Adipose tissue (tissue), 3 donors: ENCODE results near the gene LDLRAP1. TPM values are rescaled to one million over a fixed set of nuclear protein-coding genes. Genes with fewer than 3 reads are reported as not detected.
A peak's percentile ranks its signal among the peaks of the same experiment; 100 is the strongest.

Experiments used
- H3K27ac ChIP-seq: one replicate; pipeline ENCODE4 v1.5.1; 2013; ENCODE audit warnings: low read depth, low read length
- WGBS, 3 donors: extraction: QIAGEN DNeasy Blood & Tissue Kit; methylation state at CpG; one replicate each; pipeline ENCODE4 v1.1.7; 2013; 5-methylcytosine and 5-hydroxymethylcytosine counted together
- polyA plus RNA-seq, 3 donors: library from polyadenylated mRNA; stranded (reverse); fragments of 200-250 nt; gene quantifications; one replicate each; pipeline ENCODE4 v1.2.3, GENCODE V29; 2013
- donor health status: healthy with polysubstance abuse.
- donor health status: Bipolar disorder and iron deficiency.
- donor health status: healthy.

LDLRAP1 gene
- polyA plus RNA-seq, 3 donors, result 11.3 to 22.8 (median 12.7) TPM

GRCh38 chr1:25556132-25556670 is 12.8 kb downstream of the LDLRAP1 start:
- no peak overlapping the region for H3K27ac ChIP-seq
- 89 to 94% (median 90%) methylated on average over 11 of the region's 11 CpGs for WGBS, 3 donors

- H3K27ac ChIP-seq, result no peak overlapping the region
- 67 to 90% (median 78%) methylated on average over 10 of the region's 10 CpGs for WGBS, 3 donors
Measured at GRCh38 chr1:25556791-25557476, 13.5 kb downstream of the LDLRAP1 start.

DNA sequence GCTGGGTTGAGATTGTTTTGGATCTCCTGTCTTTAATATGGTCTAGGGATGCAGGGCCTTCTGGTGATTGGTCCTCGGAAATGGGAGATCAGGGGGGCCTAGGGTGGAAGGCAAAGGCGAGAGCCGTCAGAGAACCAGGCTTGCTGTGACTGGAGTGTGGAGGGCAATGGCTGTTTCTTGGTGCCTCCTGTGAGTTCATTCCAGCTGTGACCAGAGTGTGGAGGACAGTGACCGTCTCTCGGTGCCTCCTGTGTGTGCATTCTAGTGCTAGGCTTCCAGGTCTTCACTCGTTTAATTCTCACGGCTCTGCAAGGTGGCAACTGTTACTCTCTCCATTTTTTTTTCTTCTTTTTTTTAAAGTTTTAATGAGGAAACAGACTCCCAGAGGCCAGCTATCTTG is 14.1 kb downstream of the LDLRAP1 start:
- 82 to 84% (median 82%) methylated on average over 7 of the region's 7 CpGs for WGBS, 3 donors
- no peak overlapping the region for H3K27ac ChIP-seq

DNA sequence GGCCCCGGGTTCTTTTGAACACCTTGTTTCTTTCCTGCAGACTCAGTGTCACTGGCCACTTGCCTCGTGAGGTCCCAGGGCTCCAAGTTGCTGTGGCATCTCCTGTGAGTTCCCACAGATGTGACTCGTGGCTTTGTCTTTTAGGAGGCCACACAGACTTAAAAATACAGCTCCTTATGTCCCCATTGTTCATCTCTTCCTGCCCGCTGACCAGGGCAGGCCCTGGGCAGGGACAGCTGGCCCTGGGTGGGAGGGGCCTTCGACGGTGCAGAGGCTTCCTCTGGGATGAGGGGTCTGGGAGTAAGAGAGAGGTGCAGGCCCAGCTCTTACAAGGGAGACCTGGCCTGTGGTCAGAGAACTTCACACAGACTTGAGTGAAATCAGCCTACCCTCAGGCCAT is 15.6 kb downstream of the LDLRAP1 start:
- WGBS, 3 donors, result 49 to 58% (median 56%) methylated on average over 6 of the region's 6 CpGs
- no peak overlapping the region for H3K27ac ChIP-seq

GRCh38 chr1:25560001-25560400 is 16.6 kb downstream of the LDLRAP1 start:
- no peak overlapping the region for H3K27ac ChIP-seq
- 39 to 77% (median 57%) methylated on average over 9 of the region's 9 CpGs for WGBS, 3 donors

- 82 to 88% (median 83%) methylated on average over 4 of the region's 4 CpGs for WGBS, 3 donors
- H3K27ac ChIP-seq, result no peak overlapping the region
Measured at GRCh38 chr1:25560788-25561187, 17.4 kb downstream of the LDLRAP1 start.

- 50 to 73% (median 62%) methylated on average over 8 of the region's 8 CpGs for WGBS, 3 donors
- H3K27ac ChIP-seq, result no peak overlapping the region
Measured at GRCh38 chr1:25561421-25562100, 18.2 kb downstream of the LDLRAP1 start.

- WGBS, 3 donors, result 58 to 64% (median 59%) methylated on average over 8 of the region's 8 CpGs
- H3K27ac ChIP-seq, result no peak overlapping the region
Measured at GRCh38 chr1:25562101-25562927, 18.9 kb downstream of the LDLRAP1 start.

DNA sequence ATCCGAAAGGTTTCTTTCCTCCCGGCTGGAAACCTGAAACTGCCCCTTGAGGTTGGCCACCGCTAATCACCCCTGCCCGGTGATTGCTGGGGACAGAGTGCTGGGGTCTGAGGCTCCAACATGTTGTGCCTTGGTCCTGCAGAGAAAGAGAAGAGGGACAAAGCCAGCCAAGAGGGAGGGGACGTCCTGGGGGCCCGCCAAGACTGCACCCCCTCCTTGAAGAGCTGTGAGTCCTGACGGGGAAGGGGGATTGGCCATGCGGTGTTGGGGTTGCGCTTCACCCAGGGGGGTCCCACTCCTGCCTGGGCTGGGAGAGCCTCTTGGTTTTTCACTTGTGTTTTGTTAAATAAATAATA is 19.5 kb downstream of the LDLRAP1 start:
- 75 to 88% (median 78%) methylated on average over 9 of the region's 9 CpGs for WGBS, 3 donors
- H3K27ac ChIP-seq, result no peak overlapping the region

- 89 to 94% (median 91%) methylated on average over 20 of the region's 20 CpGs for WGBS, 3 donors
- H3K27ac ChIP-seq, result no peak overlapping the region
Measured at GRCh38 chr1:25563330-25564215, 20.2 kb downstream of the LDLRAP1 start.

DNA sequence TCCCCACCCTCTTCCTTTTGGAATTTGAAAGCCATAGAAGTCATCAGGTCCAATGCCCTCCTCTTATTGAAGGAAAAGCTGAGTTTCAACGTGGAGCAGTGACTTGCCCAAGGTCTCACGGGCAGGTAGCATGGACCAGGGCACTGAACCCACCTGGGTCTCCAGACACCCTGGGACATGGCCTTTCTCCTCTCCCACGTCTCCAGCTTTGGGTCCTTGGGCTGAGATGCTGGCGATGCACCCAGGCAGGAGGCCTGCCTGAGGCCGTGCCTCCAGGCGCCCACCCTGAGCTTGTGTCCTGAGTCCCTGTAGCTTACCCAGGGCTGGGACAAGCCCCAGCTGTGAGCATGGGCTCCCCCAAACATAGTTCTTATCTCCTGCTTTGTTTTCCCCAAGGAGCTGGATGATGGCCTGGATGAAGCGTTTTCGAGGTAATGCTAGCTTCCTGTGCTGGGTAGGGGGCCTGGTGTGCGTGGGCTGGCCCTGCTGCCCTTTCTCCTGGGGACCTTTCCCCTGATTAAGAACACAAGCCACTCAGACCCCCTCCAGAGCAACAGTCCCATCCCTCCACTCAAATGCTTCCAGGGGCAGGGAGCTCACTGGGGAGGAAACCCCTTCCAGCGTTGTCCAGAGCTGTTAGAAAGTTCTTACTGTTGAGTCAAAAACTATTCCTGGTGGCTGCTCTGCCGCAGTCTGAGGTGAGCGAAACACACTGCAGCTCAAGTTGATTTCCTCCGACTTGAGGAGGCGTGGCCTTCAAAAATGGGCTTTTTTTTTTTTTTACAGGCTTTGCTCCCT is 21.6 kb downstream of the LDLRAP1 start:
- no peak overlapping the region for H3K27ac ChIP-seq
- WGBS, 3 donors, result 76 to 79% (median 79%) methylated on average over 14 of the region's 14 CpGs

GRCh38 chr1:25565626-25566025 is 22.2 kb downstream of the LDLRAP1 start:
- H3K27ac ChIP-seq, result no peak overlapping the region
- WGBS, 3 donors, result 80 to 93% (median 87%) methylated on average over 8 of the region's 8 CpGs

DNA sequence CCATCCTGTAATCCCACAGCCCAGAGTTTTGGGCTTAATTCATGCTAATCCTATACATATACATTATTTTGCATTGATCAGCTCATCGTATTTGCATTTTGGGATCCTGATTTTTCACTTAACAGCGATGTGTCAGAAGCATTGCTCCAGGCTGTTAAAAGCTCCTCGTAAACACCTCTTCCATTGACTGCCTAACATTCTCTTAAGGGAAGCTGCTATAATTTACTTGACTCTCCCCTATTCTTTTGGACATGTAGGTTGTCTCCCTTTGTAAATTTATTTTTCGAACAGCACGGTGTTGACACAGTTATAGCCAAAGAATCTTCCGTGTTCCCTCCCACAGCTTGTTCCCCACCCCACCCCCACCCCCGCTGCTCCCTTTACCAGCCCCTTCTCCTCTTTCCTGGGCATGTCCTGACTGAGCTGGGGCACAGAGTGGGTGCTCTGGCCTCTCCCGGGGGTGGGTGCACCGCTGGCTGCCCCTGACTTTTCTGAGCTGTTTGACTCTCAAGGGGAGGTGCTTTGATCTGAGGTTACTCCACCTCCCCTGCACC is 22.8 kb downstream of the LDLRAP1 start:
- 60 to 81% (median 70%) methylated on average over 9 of the region's 9 CpGs for WGBS, 3 donors
- no peak overlapping the region for H3K27ac ChIP-seq

DNA sequence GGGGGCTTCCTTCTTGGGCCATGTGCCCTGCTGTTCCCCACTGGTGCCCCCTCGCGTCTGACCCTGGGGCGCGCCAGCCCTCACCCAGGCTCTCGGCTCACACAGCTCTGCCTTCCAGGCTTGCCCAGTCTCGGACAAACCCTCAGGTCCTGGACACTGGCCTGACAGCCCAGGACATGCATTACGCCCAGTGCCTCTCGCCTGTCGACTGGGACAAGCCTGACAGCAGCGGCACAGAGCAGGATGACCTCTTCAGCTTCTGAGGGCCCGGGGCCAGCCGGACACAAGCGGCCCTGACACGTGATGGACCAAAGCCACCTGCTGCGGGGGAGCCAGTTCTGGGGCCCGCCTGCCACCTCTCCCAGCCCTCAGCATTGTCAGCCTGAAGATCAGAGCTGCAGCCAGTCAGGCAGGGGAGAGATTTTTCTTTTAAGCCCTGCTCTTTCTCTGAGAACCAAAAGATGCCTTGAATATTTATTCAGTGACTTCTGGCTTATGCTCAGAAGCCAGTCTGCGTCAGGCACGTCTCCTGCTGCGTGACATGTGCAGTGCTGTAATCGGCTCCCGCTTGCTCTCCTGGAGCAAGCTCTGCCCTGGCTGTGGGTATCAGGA is 23.4 kb downstream of the LDLRAP1 start:
- no peak overlapping the region for H3K27ac ChIP-seq
- 68 to 77% (median 75%) methylated on average over 21 of the region's 21 CpGs for WGBS, 3 donors

- 68 to 86% (median 79%) methylated on average over 10 of the region's 10 CpGs for WGBS, 3 donors
- H3K27ac ChIP-seq, result peak overlapping the region; percentile 11
Measured at GRCh38 chr1:25567710-25568089, 24.3 kb downstream of the LDLRAP1 start.

- H3K27ac ChIP-seq, result no peak overlapping the region
- WGBS, 3 donors, result 53 to 66% (median 58%) methylated on average over 20 to 21 of the region's 21 CpGs
Measured at GRCh38 chr1:25568090-25568833, 24.9 kb downstream of the LDLRAP1 start.
